NCI-H748 treated with DMSO at 0.1 percent for 48 hours (cell line): ENCODE results near the gene ZNF746.

Experiments used
- DNase-seq: peaks from one replicate; lab custom pipeline; 2025; lab: John Stamatoyannopoulos, UW

ZNF746 gene

DNA sequence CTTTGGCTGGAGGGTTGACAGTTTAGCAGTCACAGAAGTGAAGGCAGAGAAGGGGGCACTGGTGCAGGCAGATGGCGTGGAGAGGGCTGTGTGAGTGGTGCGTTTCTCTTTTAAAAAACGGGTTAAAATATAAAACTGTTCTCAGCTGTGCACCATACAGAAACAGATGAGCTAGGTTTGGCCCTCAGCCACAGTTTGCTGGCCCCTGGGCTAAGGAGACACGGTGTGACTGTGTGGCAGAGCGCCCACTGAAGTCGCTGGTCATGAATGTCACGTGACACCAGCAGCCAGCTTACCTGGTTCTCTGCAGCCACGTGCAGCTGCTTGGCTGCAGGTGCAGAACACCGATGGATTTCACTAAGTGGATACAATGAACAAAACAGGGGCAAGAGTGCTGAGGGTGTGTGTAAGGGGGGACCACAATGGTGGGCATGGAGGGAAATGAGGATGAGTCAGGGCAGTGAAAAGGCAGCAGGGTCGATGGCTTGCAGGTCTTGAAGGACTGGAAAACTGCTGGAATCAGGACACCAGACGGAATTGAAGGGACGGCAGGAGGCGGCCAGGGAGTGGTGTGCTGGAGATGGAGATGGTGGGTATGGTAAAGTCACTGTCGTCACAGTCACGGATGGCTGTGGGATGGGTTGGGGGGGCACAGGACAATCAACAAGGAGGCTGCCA is 7.4 kb downstream of the ZNF746 start:
- DNase-seq, result no peak

- DNase-seq, result no peak
Observed at GRCh38 chr7:149489391-149490024, 8.1 kb downstream of the ZNF746 start.

- no peak for DNase-seq
Observed at GRCh38 chr7:149479568-149479967, 18.0 kb downstream of the ZNF746 start.

- no peak for DNase-seq
Observed at GRCh38 chr7:149478754-149479153, 18.9 kb downstream of the ZNF746 start.

DNA sequence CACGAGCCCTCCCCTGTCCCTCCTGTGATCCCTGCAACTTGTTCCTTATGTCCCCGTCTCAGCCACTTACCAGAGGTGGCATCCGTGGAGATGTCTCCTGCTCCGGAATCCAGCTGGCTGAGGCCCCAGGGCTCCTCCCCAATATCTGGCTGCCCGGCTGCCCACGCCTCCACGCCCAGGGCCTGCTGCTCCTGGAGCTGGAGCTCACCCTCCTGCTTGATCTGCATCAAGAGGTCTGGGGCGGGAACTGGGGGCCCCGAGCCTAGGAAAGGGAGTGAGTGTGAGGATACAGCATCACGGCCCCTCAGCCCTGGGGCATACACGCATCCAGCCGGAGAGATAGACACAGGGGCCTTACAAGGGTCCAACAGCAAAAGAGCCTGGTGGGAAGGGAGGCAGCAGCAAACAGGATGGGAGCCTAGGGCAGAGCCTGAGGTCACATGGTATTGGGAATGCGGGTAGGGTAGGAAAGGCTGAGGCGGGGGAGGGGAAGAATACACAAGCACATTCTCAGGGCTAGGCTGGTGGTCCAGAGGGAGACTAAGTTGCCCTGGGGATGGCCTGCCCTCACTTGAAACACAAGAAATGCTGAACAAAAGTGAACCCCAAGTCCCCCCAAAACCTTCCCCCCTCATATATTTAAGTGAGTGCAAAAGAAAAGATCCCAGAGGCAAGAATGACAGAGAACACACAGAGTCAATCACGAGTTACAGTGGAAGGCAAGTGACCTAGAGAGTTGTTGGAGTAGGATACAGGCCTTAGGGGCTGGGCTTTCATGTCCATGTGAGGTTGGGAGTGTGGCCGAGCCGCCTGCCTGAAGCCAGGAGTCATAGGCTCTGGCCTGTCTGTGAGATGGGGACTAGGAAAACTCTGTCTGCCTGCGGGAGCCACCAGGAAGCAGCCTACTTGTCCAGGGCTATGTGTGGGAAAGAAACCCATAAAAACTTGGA is 19.8 kb downstream of the ZNF746 start:
- DNase-seq, result no peak

DNA sequence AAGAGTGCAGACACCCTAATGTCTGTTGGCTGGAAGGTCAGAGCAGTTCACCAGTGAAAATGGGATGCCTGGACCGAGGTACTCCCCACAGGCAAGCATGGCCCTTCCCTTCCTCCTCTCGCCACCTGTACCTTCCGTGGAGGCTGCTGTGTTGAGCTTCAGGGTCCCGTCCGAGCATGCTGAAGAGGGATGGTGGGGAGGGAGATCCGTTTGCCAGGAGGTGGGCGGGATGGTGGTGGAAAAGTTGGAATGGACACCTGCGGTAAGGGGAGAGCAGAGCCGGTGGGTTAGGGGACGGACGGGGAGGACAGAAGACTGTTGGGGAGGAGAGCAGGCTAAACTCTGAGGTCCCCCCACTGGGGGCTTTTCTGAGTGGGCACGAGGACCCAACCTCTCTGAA is 20.8 kb downstream of the ZNF746 start:
- DNase-seq, result no peak

- no peak for DNase-seq
Observed at GRCh38 chr7:149475121-149476045, 22.2 kb downstream of the ZNF746 start.

- DNase-seq, result no peak
Observed at GRCh38 chr7:149474309-149475120, 23.1 kb downstream of the ZNF746 start.

DNA sequence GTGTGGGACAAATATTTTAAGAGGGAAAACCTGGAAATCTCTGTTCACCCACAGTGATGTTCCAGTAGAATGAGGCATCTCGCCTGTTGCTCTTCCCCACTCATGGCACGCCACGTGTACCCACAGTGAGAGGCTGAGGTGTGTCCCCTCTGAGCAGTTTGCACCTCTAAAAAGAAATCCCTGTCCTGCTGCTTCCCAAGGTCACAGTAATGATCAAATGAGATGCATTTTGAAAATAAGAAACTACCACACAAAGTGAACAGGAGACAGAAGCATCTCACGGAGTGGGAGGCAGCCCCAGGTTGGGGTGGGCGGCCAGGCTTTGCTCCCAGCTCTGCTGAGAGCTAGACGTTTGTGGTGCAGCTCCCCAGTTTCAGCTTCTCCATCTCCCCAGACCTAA is 24.4 kb downstream of the ZNF746 start:
- DNase-seq, result no peak

- no peak for DNase-seq
Observed at GRCh38 chr7:149471289-149471953, 26.2 kb downstream of the ZNF746 start.

DNA sequence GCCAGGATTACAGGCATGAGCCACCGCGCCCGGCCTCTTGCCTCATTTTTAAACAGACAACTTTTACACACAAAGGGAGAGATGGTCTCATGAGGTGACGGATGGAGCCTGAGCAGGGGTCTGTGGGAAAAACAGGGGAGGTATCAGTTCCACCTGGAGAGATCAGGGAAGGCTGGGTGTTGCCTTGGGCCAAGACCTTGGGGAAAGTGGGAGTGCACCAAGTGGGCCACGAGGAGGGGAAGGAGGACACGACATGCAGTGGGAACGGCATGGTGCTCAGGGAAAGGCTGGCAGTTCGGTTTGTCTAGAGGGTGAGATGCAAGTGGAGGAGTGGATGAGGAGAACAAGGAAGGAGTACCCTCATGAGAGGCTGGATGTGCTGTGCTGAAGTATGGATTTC is 27.8 kb downstream of the ZNF746 start:
- DNase-seq, result no peak

DNA sequence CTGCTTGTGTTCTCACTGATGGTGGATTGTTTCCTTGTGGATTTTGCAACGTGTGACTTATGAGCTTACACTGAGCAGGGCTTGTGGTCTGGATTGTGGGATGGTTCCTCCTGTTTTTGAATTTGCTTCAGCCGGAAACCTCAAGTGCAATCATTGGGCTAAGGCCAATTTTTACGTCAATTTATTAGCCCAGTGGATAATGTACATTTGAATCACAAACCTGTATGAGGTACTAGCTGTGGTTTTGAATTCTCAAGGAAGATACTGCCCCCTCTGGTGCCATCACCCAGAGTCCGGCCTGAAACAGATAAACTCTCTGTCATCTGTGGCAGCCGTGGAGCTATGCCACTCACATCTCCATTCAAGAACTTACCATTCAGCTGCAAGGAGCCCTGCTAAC is 29.4 kb downstream of the ZNF746 start:
- no peak for DNase-seq

DNA sequence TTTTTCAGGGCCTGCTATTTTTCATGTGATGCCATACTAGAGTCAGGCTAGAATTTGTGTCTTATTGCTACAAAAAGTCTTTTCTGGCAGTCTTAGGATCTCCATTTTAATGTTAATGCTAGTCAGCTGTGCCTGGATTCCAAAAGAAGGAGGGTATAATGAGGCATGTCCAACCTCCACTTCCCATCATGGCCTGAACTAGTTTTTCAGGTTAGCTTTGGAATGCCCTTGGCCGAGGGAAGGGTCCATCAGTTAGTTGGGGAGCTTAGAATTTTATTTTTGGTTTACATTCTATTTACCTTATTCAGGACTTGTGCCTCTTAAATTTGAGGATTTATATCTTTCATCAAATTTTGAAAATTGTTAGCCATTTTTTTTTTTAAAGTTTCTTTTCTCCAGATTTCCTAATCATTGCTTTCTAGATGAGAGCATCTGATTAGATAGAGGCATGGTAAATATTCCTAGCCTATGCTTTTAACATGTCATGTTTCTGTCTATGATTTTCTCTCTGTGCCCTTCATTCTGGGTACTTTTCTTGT is 30.2 kb downstream of the ZNF746 start:
- no peak for DNase-seq

DNA sequence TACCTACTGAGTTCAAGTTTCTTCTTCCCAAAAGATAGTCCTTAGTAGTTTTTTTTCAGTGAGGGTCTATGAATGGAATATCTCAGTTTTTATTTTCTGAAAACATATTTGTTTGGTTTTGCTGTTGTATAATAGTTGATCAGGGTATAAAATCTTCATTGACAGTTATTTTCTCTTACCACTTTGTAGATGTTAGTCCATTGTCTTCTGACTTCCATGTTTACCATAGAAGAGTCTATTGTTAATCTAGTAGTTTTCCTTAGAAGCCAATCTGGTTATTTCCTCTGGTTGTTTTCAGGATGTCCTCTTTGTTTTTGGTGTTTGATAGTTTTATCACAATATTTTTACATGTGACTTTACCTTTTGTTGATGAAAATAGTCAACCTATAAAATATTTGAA is 31.2 kb downstream of the ZNF746 start:
- DNase-seq, result no peak

GRCh38 chr7:149463500-149464161 is 34.0 kb downstream of the ZNF746 start:
- DNase-seq, result no peak

DNA sequence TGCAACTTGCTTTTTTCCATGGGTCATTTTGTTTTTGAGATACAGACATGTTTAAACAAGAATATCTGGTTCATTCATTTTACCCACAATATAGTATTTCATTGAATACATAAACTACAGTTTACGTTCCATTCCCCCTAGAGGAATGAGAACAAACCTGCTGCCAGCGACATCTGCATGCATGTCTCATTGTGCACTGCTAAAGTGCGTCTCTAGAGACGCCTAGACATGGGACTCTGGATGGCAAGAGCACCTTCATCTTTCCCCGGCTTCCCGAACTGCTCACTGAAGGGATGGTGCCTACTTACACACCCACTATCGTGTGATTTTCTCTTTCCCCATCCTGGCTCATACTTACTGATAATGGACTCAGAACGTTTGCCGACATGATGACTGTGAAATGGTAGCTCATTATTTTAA is 35.5 kb downstream of the ZNF746 start:
- no peak for DNase-seq

DNA sequence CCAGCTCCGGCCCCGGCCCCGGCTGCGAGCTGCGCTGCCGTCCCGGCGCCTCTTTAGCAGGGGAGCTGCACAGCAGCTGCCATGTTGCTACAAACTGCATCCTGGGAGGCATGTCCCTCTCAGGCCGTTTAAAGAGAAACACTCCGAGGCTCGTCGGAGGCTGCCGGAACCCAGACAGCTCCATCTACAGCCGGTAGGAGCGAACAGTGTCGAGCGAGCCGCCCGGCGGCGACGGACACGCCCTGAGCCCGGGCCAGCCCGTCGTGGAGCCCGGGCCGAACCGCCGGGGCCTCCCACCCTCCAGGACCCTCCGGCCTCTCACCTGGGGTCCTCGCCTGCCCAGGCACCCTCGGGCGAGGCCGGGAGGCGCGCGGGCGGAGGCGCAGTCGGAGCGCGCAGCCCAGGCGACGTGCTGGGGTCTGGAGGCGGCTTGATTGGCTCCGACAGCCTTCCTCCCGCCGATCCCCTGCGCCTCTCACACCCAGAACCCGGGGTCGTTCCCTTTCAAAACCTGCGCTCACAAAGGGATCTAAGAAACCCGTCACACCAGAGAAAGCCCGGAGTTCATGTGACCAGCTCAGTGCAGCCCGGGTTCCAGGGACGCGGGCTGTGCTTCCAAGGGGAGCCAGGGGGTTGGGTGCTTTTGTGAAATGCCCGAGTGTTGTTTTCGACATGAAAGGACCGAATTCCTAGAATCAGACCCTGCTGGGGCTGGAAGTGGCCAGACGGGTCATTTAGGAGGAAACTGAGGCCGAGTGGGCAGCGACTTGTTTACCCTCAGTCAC is 36.9 kb downstream of the ZNF746 start, which contains the start of gene ZNF777:
Gene ZNF777 (minus strand): TSS at position 570 of the 785 bp plus-strand sequence. CDS start 5,040 bp downstream, outside the sequence.
- peak; percentile 48 for DNase-seq
